Progenitor cell of endocrine pancreas (in vitro differentiated cells): Measurements from ENCODE around the gene DOCK6. TPM values are rescaled to one million over a fixed set of nuclear protein-coding genes. Genes with fewer than 3 reads are reported as not detected.

Experiments used
- DNase-seq: peaks from one replicate; pipeline ENCODE4 v3.0.0; 2021; ENCODE audit warnings: low spot score; ENCODE audit not compliant: unreplicated experiment
- H3K27ac Mint-ChIP-seq: 2 replicates; pipeline ENCODE4 v1.8.0; 2021; ENCODE audit warnings: mild to moderate bottlenecking, moderate library complexity, mixed read lengths
- H3K27me3 Mint-ChIP-seq: 2 replicates; pipeline ENCODE4 v1.8.0; 2021; ENCODE audit warnings: mixed read lengths
- H3K36me3 Mint-ChIP-seq: 2 replicates; pipeline ENCODE4 v1.8.0; 2022; ENCODE audit warnings: mixed read lengths; ENCODE audit not compliant: insufficient read depth
- H3K4me1 Mint-ChIP-seq: 2 replicates; pipeline ENCODE4 v1.8.0; 2021; ENCODE audit warnings: low read depth, mixed read lengths
- H3K4me3 Mint-ChIP-seq: 2 replicates; pipeline ENCODE4 v1.8.0; 2021; ENCODE audit warnings: low read depth, mild to moderate bottlenecking, moderate library complexity, mixed read lengths
- H3K9me3 Mint-ChIP-seq: 2 replicates; pipeline ENCODE4 v1.8.0; 2021; ENCODE audit warnings: low read depth, mixed read lengths
- total RNA-seq: library from RNA; stranded (reverse); gene quantifications from 2 replicates; pipeline ENCODE4 v1.2.1, GENCODE V29; 2021
- TF ChIP-seq, protein P1 (sequence below): fragments of 200-600 bp; sonication (generic); IDR thresholded peaks from one replicate; pipeline ENCODE4 v1.5.0; 2021; ENCODE audit warnings: antibody characterized with exemption, mild to moderate bottlenecking; ENCODE audit not compliant: unreplicated experiment

Gene DOCK6
- total RNA-seq, 1 donor from 2014 or later = 88.0 TPM

DNA sequence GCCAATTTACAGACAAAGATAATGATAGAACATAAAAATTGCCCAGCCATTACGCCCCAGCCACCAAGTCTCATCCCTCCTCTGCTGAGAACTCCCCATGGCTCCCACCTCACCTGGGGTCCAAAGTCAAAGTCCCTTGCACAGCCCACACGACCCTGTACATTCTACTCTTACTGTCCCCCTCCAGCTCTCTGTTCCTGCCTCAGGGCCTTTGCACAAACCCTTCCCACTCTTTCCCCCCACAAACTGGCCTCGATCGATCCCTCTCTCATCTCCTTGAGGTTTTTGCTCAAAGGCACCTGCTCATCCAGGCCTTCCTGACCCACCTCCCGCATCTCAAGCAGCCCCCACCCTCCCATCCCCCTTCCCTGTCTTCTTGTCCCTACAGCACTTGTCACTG, 1.3 kb downstream of the DOCK6 start:
- TF ChIP-seq, protein P1, sequence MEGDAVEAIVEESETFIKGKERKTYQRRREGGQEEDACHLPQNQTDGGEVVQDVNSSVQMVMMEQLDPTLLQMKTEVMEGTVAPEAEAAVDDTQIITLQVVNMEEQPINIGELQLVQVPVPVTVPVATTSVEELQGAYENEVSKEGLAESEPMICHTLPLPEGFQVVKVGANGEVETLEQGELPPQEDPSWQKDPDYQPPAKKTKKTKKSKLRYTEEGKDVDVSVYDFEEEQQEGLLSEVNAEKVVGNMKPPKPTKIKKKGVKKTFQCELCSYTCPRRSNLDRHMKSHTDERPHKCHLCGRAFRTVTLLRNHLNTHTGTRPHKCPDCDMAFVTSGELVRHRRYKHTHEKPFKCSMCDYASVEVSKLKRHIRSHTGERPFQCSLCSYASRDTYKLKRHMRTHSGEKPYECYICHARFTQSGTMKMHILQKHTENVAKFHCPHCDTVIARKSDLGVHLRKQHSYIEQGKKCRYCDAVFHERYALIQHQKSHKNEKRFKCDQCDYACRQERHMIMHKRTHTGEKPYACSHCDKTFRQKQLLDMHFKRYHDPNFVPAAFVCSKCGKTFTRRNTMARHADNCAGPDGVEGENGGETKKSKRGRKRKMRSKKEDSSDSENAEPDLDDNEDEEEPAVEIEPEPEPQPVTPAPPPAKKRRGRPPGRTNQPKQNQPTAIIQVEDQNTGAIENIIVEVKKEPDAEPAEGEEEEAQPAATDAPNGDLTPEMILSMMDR = no peak
- peaks cover 13% of the 10 kb centered on the region for H3K4me1 Mint-ChIP-seq
- no peaks in the 10 kb centered on the region for H3K36me3 Mint-ChIP-seq
- H3K27ac Mint-ChIP-seq = peak overlapping the region; percentile 79
- H3K27me3 Mint-ChIP-seq = no peaks in the 10 kb centered on the region
- peak overlapping the region; percentile 69 for H3K4me3 Mint-ChIP-seq
- H3K9me3 Mint-ChIP-seq = no peaks in the 10 kb centered on the region
- no peak for DNase-seq

DNA sequence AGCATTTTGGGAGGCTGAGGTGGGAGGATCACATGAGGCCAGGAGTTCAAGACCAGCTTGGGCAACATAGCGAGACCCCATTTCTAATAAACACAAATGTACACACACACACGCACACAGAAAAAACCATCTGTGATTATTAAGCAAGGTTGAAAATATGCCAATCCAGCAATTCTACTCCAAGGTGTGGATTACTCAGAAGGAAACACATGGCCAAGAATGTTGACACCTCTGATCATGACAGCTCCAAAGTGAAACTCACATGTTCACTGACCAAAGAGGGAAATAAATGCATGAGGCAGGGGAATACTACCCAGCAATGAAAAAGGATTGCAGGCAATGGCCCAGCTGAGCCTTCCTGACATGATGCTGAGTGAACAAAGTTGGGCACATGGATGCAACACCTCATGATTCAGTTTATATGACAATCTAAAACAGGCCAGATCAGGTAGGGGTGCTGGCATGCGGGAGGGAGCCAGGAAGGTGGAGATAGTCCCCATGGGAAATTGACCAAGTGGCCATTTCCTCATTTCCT, 4.4 kb downstream of the DOCK6 start:
- DNase-seq = no peak

DNA sequence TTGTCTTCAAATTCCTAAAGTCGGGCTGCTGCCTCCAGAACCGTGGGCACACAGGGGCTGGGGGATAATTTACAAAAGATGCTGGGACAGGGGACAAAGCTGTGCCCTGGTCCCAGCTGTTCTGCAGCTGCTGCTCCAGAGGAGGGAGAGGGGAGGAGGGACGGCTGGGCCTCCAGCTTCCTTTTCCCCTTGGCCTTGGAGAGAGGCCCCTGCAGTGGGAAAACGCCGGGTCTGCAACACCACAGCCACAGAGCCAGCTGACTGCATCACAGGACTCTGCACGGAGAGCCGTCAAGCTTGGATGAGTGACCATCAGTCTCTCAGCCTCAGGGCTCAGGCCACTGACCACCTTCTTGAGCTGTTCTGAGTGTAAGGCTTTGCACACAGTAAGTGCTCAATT, 6.1 kb downstream of the DOCK6 start:
- Mint-ChIP-seq H3K36me3 (no peaks in the 10 kb centered on the region), H3K4me3 (no peak overlapping the region), H3K27ac (no peak overlapping the region), H3K27me3 (no peaks in the 10 kb centered on the region), H3K9me3 (no peaks in the 10 kb centered on the region), H3K4me1 (peaks cover 2% of the 10 kb centered on the region)
- no peak for DNase-seq
- TF ChIP-seq, protein P1 = no peak

More for the DNA sequence above, 4.4 kb downstream of the DOCK6 start:
- Mint-ChIP-seq H3K4me1 (peaks cover 2% of the 10 kb centered on the region), H3K4me3 (no peak overlapping the region), H3K9me3 (no peaks in the 10 kb centered on the region), H3K36me3 (no peaks in the 10 kb centered on the region), H3K27me3 (no peaks in the 10 kb centered on the region), H3K27ac (no peak overlapping the region)
- TF ChIP-seq, protein P1 = no peak

DNA sequence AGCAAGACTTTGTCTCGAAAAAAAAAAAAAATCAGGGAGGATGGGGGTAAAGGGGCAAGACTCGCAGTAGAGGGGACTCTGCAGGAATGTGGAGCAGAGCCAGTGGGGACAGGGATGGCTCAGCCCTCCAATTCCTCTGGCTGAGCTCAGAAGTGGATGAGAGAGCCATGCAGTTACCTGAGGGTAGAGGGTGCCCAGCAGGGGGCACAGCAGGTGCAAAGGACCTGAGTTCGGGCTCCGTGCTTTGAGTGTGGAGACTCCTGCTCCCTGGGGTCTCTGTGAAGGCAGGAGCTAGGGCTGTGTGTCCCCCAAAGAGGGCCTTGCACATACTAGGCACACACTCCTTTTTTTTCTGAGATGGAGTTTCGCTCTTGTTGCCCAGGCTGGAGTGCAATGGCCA, 7.7 kb downstream of the DOCK6 start:
- H3K4me1 Mint-ChIP-seq = no peaks in the 10 kb centered on the region
- H3K27ac Mint-ChIP-seq = peak overlapping the region; percentile 24
- H3K4me3 Mint-ChIP-seq = no peak overlapping the region
- DNase-seq = no peak
- TF ChIP-seq, protein P1 = peak; percentile 28
- H3K27me3 Mint-ChIP-seq = no peaks in the 10 kb centered on the region
- peaks cover 1% of the 10 kb centered on the region for H3K36me3 Mint-ChIP-seq
- H3K9me3 Mint-ChIP-seq = no peaks in the 10 kb centered on the region

DNA sequence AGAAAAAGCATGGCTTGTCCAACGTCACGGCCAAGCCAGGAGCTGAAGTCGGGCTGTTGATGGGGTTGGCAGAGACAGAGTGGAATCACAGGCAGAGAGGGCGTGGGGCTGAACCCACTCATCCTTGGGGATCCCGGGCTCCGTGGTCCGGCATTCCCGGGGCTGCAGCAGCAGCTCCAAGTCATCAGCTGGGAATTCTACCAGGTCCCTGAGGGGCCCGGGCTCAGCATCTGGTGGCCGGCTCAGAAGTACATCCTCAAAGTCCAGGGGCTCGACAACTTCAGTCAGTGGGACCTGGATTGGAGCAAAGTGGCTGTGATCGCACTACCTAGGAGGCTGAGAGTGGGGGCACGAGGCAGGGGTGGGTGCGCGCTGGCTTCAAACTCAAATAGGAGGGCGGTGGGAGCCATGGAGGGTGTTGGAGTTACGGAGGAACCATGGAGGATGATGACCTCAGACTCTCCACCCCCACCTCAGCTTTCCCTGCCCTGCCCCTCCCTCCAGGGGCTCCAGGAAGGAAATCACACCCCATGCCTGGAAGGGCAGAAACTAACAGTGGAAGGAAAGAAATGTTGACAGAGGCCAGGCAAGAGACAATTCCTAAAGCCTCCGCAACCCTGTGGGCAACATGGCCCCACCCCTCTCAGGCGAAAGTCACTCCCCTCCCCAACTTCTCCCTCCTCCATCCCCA, 9.5 kb downstream of the DOCK6 start:
- Mint-ChIP-seq H3K4me3 (no peak overlapping the region), H3K27ac (no peak overlapping the region), H3K4me1 (no peaks in the 10 kb centered on the region), H3K36me3 (peaks cover 2% of the 10 kb centered on the region), H3K27me3 (no peaks in the 10 kb centered on the region), H3K9me3 (no peaks in the 10 kb centered on the region)
- DNase-seq = no peak
- TF ChIP-seq, protein P1 = no peak
